HG03175 (cell line): ENCODE results near the gene SCN3A.
A peak's percentile ranks its signal among the peaks of the same experiment; 100 is the strongest.

Experiments used
- ATAC-seq: cut with Tn5 transposase; IDR thresholded peaks from one replicate; pipeline ENCODE4 v1.9.1; 2021; ENCODE audit warnings: mild to moderate bottlenecking, moderate library complexity; ENCODE audit not compliant: unreplicated experiment

Gene SCN3A

DNA sequence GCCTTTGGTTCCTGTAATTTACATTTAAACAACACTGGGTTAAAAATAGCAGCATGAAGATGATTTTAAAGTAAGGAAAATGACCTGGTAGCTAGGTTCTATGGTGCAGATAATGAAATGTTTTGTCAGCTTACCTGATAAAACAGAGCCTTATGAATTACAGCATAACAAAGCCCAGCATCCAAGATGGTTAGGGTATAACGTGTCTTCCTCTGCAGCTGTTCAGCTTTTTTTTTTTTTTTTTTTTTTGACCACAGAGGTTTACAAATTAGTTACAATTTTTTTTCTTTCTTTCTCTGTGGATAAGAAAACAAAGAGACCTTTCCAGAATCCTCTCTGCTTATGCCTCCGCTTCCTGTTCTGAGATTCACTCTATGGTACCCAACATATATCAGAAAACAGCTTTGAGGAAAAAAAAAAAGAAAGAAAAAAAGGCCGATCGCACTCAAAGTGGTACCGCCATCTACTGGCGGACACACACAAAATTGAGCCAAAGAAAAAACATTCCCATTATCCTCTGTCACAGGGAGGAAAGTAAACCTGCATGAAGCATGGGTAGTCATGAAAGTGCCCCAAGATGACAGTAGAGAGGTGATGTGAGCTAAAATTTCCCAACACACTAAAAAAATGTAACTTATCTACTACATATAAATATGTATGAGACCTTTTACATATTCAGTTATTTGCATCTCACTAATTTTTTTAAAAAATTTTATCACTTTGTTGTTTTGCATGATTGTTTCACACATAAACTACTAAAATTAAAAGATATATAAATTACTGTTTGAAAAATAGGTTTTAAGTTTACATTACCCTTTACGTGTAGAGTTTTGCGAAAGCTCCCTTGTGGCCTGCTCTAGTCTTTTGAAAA, at the start of gene SCN3A:
Gene SCN3A (minus strand): TSS at position 362 of the 871 bp plus-strand sequence. CDS start 27,656 bp downstream, outside the sequence.
- peak; percentile 58 for ATAC-seq

GRCh38 chr2:165253178-165253577, 49.3 kb upstream of the SCN3A start:
- ATAC-seq = no peak

DNA sequence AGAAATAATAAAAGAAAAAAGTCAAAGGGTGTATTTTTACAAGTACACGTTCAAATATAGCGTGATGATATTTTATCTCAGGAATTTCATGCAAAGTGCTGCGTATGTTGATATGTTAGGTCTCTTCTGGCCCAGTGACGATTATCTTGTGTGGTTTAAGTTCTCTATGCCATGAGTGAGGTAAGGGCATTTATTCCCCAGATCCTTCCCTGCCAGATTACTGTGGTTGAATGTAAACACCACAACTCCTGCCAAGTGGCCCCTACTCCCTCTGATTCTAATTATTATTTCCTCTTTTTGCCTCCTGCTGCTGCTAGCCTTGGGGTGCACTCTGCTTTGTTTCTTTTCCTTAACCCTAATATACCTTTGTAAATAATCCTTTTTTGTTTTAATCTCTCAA, 47.5 kb upstream of the SCN3A start:
- ATAC-seq = no peak

GRCh38 chr2:165248238-165248637, 44.4 kb upstream of the SCN3A start:
- ATAC-seq = no peak

- ATAC-seq = no peak
These were observed 41.4 kb upstream of the SCN3A start for GRCh38 chr2:165245081-165245793.

DNA sequence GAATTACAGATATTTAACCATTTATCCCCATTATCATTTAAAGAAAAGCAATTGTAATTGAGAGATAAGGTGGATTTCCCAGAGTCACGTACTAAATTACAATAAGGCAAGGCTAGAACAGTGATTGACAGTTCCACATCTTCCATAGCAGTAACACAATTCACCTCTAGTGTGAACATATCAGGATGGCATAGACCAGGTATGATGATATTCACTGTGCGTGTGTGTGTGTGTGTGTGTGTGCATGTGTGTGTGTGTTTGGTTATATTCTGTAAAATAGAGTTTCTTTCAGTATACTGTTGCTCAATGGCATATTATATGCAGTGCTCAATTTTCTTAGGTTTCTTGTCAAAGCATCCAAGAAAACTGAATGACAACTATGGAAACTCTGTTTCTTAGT, 37.1 kb upstream of the SCN3A start:
- no peak for ATAC-seq

GRCh38 chr2:165239856-165240515, 36.1 kb upstream of the SCN3A start:
- no peak for ATAC-seq

DNA sequence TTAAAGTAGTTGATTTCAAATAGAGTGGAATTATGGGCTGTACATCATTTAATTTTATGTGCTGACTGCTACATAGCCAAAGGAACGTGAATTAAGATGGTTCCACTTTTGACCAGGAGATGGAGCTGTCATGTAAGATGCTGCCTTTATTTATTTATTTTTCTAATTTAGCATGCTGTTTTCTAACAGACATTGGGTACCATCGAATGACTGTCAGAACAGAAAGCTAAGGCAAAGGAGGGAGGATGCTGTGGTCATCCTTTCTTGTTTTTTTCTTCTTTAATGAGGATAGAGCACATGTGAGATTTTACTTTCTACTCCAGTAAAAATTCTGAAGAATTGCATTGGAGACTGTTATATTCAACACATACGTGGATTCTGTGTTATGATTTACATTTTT, 35.4 kb upstream of the SCN3A start, which contains the start of gene SCN2A:
Gene SCN2A (plus strand): TSS at position 185 of the 400 bp plus-strand sequence. CDS start 56,410 bp downstream, outside the sequence.
- peak; percentile 79 for ATAC-seq

GRCh38 chr2:165238295-165238694, 34.4 kb upstream of the SCN3A start:
- ATAC-seq = no peak

- ATAC-seq = no peak
These were observed 33.2 kb upstream of the SCN3A start for GRCh38 chr2:165237056-165237455.

GRCh38 chr2:165227571-165227970, 23.7 kb upstream of the SCN3A start:
- no peak for ATAC-seq

DNA sequence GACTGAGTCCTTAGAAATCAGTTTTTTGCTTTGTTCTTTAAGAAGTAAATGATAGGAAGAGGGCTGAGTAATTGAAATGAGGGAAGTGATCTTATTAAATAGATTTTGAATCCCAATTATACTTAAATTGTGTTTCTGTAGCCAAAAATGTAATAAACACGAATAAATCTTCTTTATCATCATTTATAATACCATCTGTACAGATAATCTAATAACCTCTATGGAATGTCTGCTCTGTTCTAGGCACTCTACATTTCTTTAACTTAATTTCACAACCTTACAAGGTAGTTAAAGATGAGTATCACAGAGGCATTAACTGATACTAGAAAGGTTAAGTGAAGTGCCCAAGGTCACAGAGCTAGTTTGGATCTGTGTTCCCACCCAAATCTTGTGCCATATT, 21.1 kb upstream of the SCN3A start:
- ATAC-seq = no peak

DNA sequence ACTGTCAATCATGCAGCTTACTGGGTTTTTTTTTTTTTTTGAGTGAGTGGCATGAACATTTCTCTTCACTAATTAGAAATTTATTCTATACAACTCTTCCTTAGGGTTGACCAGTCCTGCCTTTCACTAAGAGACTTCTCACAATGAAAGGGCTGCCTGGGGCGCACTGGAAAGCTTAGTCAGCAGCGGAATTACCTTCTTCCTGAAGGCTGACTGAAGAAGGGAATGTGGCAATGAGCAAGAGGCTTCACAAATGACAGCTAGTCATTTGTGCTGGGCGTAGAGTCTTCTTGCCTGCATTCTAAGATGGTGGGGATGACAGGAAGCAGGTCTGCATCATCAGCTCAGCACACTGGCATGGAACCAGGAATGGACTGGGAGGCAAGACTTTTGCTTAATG, 15.6 kb upstream of the SCN3A start:
- ATAC-seq = no peak

GRCh38 chr2:165214093-165214492, 10.2 kb upstream of the SCN3A start:
- no peak for ATAC-seq

GRCh38 chr2:165208094-165208493, 4.2 kb upstream of the SCN3A start:
- ATAC-seq = no peak

DNA sequence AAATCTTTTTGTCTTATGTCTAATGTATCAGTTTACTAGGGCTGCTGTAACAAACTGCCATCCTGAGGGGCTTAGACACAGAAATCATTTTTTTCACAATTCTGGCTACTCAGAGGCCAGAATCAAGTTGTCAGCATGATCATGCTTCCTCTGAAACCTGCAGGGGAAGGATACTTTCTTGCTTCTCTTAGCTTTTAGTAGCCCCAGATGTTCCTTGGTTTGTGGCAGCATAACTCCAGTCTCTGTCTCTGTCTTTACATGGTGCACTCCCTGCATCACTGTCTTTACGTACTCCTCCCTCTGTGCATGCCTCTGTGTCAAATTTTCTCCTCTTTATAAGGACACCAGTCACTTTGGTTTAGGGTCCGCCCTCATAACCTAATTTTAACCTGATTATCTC, 2.0 kb upstream of the SCN3A start:
- no peak for ATAC-seq

DNA sequence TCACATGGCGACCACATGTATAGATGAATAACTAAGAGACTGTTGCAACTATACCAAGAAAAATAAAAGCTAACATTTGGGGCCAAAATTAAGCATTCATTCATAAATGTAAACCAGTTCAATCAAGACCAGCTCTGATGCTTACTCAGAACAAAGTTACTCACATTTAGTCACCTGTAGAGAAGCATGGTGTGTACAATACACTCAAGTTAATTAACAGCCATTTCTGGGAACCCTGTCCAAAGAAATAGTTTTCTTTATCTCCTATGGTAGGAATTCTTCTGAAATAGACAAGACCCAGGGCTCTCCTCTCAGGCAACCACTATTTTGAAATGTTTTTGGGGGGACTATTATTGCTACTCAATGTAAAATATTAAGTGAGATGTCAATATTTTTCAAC, 1.6 kb downstream of the SCN3A start:
- no peak for ATAC-seq

- ATAC-seq = no peak
These were observed 5.7 kb downstream of the SCN3A start for GRCh38 chr2:165198181-165198580.

GRCh38 chr2:165197346-165197745, 6.5 kb downstream of the SCN3A start:
- no peak for ATAC-seq

- ATAC-seq = no peak
These were observed 7.4 kb downstream of the SCN3A start for GRCh38 chr2:165196411-165196810.

- ATAC-seq = peak; percentile 94
These were observed 10.6 kb downstream of the SCN3A start for GRCh38 chr2:165193178-165193777.
